OCI-M2 (cell line): ENCODE measurements around the gene ZNF385A.

Source experiments
- DNase-seq: peaks from one replicate; lab custom pipeline; 2025; ENCODE audit not compliant: unreplicated experiment; lab: John Stamatoyannopoulos, UW

Gene ZNF385A

GRCh38 chr12:54393743-54394142 is 9.2 kb upstream of the ZNF385A start:
- DNase-seq: no peak

- DNase-seq: no peak
These were observed 8.7 kb upstream of the ZNF385A start for GRCh38 chr12:54393207-54393609.

GRCh38 chr12:54392485-54393206 is 8.1 kb upstream of the ZNF385A start:
- no peak for DNase-seq

- peak; percentile 65 for DNase-seq
These were observed 6.4 kb upstream of the ZNF385A start for GRCh38 chr12:54390668-54391551.

- DNase-seq: peak; percentile 65
These were observed 5.7 kb upstream of the ZNF385A start for GRCh38 chr12:54390176-54390667.

GRCh38 chr12:54389607-54390175 is 5.2 kb upstream of the ZNF385A start:
- no peak for DNase-seq

- DNase-seq: no peak
These were observed 4.6 kb upstream of the ZNF385A start for GRCh38 chr12:54389134-54389508.

- DNase-seq: no peak
These were observed 4.0 kb upstream of the ZNF385A start for GRCh38 chr12:54388237-54389133.

GRCh38 chr12:54387114-54387467 is 2.6 kb upstream of the ZNF385A start:
- DNase-seq: no peak

- no peak for DNase-seq
These were observed 2.0 kb upstream of the ZNF385A start for GRCh38 chr12:54386403-54387113.

- no peak for DNase-seq
These were observed 850 bp upstream of the ZNF385A start for GRCh38 chr12:54385251-54385914.

GRCh38 chr12:54383041-54383609 is 1.4 kb downstream of the ZNF385A start:
- no peak for DNase-seq

GRCh38 chr12:54381136-54381535 is 3.4 kb downstream of the ZNF385A start:
- no peak for DNase-seq

- DNase-seq: no peak
These were observed 4.9 kb downstream of the ZNF385A start for GRCh38 chr12:54379398-54380201.

- DNase-seq: no peak
These were observed 5.6 kb downstream of the ZNF385A start for GRCh38 chr12:54378796-54379397.

GRCh38 chr12:54377797-54378515 is 6.6 kb downstream of the ZNF385A start:
- no peak for DNase-seq

GRCh38 chr12:54377007-54377406 is 7.5 kb downstream of the ZNF385A start:
- no peak for DNase-seq
